PFSK-1 (cell line): ENCODE results near the gene SLC25A47. TPM values are rescaled to one million over a fixed set of nuclear protein-coding genes. Genes with fewer than 3 reads are reported as not detected.

Source experiments
- FOXP2 ChIP-seq: optimal IDR thresholded peaks from 2 replicates; pipeline ENCODE3; 2011; ENCODE audit warnings: borderline replicate concordance, control low read depth, inconsistent platforms; ENCODE audit not compliant: insufficient read depth; ENCODE audit errors: extremely low read length, extremely low read depth
- POLR2AphosphoS5 ChIP-seq: IDR thresholded peaks from 2 replicates; pipeline ENCODE4 v1.6.1; 2012; ENCODE audit warnings: low read depth, mild to moderate bottlenecking, control low read depth, low read length, moderate library complexity
- REST ChIP-seq, 2 experiments: IDR thresholded peaks; 2 replicates each; pipeline versions ENCODE4 v1.6.1 to v1.8.0; 2011 to 2012; ENCODE audit warnings: low read depth in 2 of 2, low read length in 2 of 2, control low read depth in 1 of 2, inconsistent platforms in 1 of 2, mild to moderate bottlenecking in 1 of 2, moderate library complexity in 1 of 2; ENCODE audit not compliant: insufficient read depth in 1 of 2
- SIN3A ChIP-seq: IDR thresholded peaks from 2 replicates; pipeline ENCODE4 v1.6.1; 2012; ENCODE audit warnings: mild to moderate bottlenecking, low read length, moderate library complexity, borderline replicate concordance; ENCODE audit not compliant: insufficient read depth
- TAF1 ChIP-seq: IDR thresholded peaks from 2 replicates; pipeline ENCODE4 v1.6.1; 2012; ENCODE audit warnings: low read length, control low read depth, borderline replicate concordance; ENCODE audit not compliant: insufficient read depth
- polyA plus RNA-seq: library from polyadenylated mRNA; unstranded; fragments of >200 nt; gene quantifications from one replicate; pipeline ENCODE4 v1.2.1, GENCODE V29; 2012; ENCODE audit warnings: low read depth, missing spikeins; ENCODE audit not compliant: insufficient read length

Gene SLC25A47, protein sequence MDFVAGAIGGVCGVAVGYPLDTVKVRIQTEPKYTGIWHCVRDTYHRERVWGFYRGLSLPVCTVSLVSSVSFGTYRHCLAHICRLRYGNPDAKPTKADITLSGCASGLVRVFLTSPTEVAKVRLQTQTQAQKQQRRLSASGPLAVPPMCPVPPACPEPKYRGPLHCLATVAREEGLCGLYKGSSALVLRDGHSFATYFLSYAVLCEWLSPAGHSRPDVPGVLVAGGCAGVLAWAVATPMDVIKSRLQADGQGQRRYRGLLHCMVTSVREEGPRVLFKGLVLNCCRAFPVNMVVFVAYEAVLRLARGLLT
- polyA plus RNA-seq = not detected

- no peak for TF ChIP-seq SIN3A
- no peak for TF ChIP-seq FOXP2
- TF ChIP-seq TAF1 = no peak
- no peak for TF ChIP-seq POLR2AphosphoS5
- no peak for TF ChIP-seq REST (IDR thresholded peaks at IDR 0.05; ENCODE audit: insufficient read depth in 1 of 2, low read depth in 2 of 2, low read length in 2 of 2)
These were observed at the start of gene SLC25A47 for GRCh38 chr14:100323121-100323941. Gene SLC25A47, plus strand, starts transcription at chr14:100323339. Its CDS starts 76 bp downstream, at chr14:100323415.

DNA sequence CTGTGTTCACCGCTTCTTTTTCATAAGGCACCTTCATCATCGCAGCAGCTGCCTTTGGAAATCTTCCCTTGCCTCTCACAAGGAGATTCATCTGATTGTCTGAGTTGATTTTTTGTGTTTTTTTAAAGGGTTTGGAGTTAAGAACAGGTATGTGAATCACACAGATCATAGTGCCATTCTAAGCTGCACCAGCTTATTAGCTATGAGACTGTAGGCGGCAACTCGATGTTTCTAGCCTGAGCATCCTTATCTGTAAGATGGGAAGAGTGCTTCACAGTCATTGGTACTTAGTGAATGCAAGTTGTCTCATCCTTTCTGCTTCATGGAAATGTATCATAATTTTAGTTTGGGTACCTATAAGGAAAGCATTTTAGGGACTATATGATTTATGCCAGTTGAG lies 48.9 kb upstream of the SLC25A47 start:
- TF ChIP-seq FOXP2 = no peak
- no peak for TF ChIP-seq POLR2AphosphoS5
- TF ChIP-seq REST (IDR thresholded peaks at IDR 0.05; ENCODE audit: insufficient read depth in 1 of 2, low read depth in 2 of 2, low read length in 2 of 2) = no peak
- TF ChIP-seq SIN3A = no peak
- TF ChIP-seq TAF1 = no peak

DNA sequence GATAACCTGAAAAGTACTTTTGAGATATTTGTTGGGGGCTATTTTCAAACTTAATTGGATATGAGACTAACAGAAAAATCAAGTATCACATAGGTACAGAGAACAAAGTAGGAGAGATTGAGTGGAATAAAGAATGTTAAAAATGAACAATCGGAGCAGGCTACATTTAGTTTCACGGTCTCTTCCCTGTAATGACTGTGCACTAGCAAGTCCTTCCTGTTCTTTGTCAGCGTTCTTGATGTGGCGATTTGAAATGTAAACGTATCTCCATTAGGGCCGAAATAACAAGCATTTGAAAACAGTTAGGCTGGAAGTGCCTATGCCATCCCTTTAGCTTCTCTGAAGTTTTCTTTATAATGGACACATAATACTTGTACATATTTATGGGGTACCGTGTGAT lies 47.9 kb upstream of the SLC25A47 start:
- no peak for TF ChIP-seq POLR2AphosphoS5
- no peak for TF ChIP-seq FOXP2
- TF ChIP-seq TAF1 = no peak
- TF ChIP-seq REST (IDR thresholded peaks at IDR 0.05; ENCODE audit: insufficient read depth in 1 of 2, low read depth in 2 of 2, low read length in 2 of 2) = no peak
- no peak for TF ChIP-seq SIN3A

DNA sequence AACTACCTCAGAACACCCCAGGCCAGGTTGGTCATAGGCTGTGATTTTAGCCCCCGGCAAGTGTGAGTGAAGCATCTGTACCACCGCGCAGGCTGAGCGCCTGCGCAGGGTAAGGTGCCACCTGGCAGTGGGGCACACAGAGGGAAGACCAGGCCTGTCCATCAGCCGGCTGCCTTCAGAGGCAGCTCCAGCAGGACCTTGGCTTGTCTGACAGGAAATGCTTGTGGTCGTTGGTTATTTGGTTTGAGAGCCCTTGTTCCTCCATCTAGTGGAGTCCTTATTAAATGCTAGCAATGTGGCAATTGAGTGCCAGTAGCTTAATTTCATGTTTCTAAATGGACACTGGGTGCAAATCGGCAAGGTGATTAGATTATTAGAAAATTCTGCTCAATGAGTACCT lies 44.4 kb upstream of the SLC25A47 start:
- TF ChIP-seq SIN3A (no peak), REST (IDR thresholded peaks at IDR 0.05; ENCODE audit: insufficient read depth in 1 of 2, low read depth in 2 of 2, low read length in 2 of 2) (no peak), TAF1 (no peak), POLR2AphosphoS5 (no peak), FOXP2 (no peak)
